ENCODE measurements around the gene PRICKLE1.

GRCh38 chr12:42482748-42483520 lies 106.6 kb downstream of the PRICKLE1 start:
- TF ChIP-seq CTCF (IDR thresholded peaks at IDR 0.05) (peak; percentile 83 to 90 (median 87)), POLR2A (IDR thresholded peaks at IDR 0.05) (no peak)

Data from testis (tissue), 2 donors.